HG02852 (cell line): ENCODE measurements around the gene SSR3.

Source experiments
- ATAC-seq: cut with Tn5 transposase; IDR thresholded peaks from one replicate; pipeline ENCODE4 v1.9.1; 2021; ENCODE audit warnings: mild to moderate bottlenecking, moderate library complexity; ENCODE audit not compliant: unreplicated experiment

SSR3 gene

DNA sequence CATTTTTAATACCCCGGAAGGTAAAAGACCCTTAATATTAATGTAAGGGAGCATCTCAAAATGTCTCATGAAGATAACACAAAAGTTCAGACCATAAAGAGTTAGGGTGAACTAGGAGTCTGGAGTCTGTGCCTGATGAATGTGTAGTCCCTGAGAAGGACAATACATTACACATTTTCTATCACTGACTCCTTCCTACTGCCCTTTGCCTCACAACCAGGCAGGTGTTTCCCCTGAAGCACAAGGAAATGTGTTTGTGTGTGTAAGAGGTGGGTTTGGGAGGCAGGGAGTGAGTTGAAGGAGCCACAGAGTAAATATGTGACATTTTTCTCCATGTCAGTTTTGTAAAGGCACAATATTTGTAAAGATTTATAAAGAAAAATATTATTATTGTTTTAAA lies 59.1 kb downstream of the SSR3 start:
- no peak for ATAC-seq

DNA sequence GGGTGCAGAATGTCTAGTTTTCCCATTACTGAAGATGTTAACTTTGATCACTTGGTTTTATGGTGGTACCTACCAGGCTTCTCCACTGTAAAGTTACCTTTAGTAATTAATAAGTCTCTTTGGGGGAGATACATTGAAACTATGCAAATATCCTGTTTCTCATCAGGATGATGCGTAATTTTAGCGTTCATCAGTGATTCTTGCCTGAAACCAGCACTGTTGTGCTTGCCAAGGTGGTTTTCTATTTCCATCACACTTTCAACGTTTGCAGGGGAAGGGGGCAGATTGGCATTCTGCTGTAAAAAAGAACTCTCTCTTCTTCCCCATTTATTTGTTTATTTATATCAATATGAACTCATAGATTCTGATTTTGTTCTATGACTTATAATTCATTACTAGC lies 61.0 kb downstream of the SSR3 start:
- no peak for ATAC-seq

GRCh38 chr3:156492801-156493261 lies 62.1 kb downstream of the SSR3 start:
- ATAC-seq, result no peak

DNA sequence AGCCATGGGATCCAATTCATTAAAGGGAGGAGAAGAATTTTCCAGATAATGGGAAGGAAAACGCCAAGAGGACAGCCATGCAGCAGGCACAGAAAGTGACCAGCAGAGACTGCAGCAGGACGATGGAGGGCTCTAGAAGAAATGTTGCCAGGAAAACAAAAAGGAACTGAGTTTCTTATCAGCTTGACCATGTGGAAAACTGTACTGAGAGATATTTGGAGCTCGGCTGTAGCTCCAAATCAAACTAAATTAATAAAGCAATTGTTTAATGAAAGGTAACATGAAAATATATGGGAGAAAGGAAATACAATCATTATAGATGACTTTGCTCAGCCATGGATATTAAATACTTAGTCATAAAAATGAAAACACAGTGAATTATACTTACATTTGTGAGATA lies 63.7 kb downstream of the SSR3 start:
- no peak for ATAC-seq
